BE2C (cell line): ENCODE results near the gene ST6GALNAC3.

Experiments
- DNase-seq: peaks from one replicate; pipeline ENCODE4 v3.0.0-alpha.2; 2020
- H3K27me3 ChIP-seq: fragments of 250-450 bp; sonication (Bioruptor Pico); 2 replicates; pipeline ENCODE4 v1.5.1; 2020; ENCODE audit warnings: mild to moderate bottlenecking
- H3K36me3 ChIP-seq: fragments of 250-450 bp; sonication (Bioruptor Pico); 2 replicates; pipeline ENCODE4 v1.5.1; 2020; ENCODE audit warnings: mild to moderate bottlenecking
- H3K4me1 ChIP-seq: fragments of 250-450 bp; sonication (Bioruptor Pico); 2 replicates; pipeline ENCODE4 v1.5.1; 2020
- H3K4me3 ChIP-seq: 2 replicates; pipeline ENCODE4 v1.5.1; 2011; ENCODE audit warnings: low read depth, low read length
- H3K9me3 ChIP-seq: fragments of 250-450 bp; sonication (Bioruptor Pico); 2 replicates; pipeline ENCODE4 v1.5.1; 2020
- TF ChIP-seq, protein P1 (sequence below): IDR thresholded peaks from 2 replicates; pipeline ENCODE4 v1.5.1; 2012; ENCODE audit warnings: mild to moderate bottlenecking, low read depth, low read length

ST6GALNAC3 gene

DNA sequence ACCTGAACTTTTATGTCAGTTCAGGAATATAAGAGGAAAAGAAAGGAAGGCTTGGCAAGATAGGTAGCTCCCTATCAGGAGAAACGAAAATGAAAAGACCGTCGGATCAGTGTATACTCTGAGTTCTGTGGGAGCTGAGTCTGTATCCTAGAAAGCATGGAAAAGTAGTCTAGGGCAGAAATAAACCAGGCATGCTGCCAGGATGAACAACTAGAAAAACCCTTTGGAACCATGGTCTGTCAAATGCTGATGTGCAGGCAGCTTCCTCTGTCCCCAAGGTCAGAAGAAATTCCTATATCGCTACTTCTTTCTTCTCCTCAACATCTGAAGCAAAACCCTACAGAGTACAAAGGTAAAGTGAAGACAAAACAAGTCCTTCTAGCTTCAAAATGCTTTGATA, 268.8 kb downstream of the ST6GALNAC3 start:
- H3K36me3 ChIP-seq = no peaks in the 10 kb centered on the region
- no peaks in the 10 kb centered on the region for H3K4me1 ChIP-seq
- TF ChIP-seq, protein P1, sequence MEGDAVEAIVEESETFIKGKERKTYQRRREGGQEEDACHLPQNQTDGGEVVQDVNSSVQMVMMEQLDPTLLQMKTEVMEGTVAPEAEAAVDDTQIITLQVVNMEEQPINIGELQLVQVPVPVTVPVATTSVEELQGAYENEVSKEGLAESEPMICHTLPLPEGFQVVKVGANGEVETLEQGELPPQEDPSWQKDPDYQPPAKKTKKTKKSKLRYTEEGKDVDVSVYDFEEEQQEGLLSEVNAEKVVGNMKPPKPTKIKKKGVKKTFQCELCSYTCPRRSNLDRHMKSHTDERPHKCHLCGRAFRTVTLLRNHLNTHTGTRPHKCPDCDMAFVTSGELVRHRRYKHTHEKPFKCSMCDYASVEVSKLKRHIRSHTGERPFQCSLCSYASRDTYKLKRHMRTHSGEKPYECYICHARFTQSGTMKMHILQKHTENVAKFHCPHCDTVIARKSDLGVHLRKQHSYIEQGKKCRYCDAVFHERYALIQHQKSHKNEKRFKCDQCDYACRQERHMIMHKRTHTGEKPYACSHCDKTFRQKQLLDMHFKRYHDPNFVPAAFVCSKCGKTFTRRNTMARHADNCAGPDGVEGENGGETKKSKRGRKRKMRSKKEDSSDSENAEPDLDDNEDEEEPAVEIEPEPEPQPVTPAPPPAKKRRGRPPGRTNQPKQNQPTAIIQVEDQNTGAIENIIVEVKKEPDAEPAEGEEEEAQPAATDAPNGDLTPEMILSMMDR = no peak
- DNase-seq = no peak
- no peaks in the 10 kb centered on the region for H3K27me3 ChIP-seq
- H3K4me3 ChIP-seq = no peak overlapping the region
- H3K9me3 ChIP-seq = no peaks in the 10 kb centered on the region

DNA sequence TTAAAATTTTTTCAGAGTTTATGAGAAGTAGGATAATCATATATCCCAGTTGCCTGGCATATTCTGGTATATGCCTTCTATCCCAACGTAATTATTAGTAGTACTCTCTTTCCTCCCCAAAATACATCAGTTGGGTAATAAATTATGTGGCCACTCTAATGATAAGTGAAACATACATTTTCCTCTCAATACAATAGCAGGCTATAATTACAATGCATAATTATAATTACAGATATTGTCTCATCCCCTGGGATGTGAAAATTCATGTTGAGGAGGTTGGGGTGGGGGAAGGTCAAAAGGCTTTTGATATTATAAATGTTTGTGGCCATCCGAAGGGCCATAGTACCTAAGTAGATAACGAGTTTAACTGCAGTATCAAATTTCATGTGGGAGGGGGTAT, 277.1 kb downstream of the ST6GALNAC3 start:
- H3K4me1 ChIP-seq = no peaks in the 10 kb centered on the region
- H3K4me3 ChIP-seq = no peak overlapping the region
- no peaks in the 10 kb centered on the region for H3K27me3 ChIP-seq
- TF ChIP-seq, protein P1 = no peak
- no peak for DNase-seq
- no peaks in the 10 kb centered on the region for H3K36me3 ChIP-seq
- H3K9me3 ChIP-seq = no peaks in the 10 kb centered on the region

DNA sequence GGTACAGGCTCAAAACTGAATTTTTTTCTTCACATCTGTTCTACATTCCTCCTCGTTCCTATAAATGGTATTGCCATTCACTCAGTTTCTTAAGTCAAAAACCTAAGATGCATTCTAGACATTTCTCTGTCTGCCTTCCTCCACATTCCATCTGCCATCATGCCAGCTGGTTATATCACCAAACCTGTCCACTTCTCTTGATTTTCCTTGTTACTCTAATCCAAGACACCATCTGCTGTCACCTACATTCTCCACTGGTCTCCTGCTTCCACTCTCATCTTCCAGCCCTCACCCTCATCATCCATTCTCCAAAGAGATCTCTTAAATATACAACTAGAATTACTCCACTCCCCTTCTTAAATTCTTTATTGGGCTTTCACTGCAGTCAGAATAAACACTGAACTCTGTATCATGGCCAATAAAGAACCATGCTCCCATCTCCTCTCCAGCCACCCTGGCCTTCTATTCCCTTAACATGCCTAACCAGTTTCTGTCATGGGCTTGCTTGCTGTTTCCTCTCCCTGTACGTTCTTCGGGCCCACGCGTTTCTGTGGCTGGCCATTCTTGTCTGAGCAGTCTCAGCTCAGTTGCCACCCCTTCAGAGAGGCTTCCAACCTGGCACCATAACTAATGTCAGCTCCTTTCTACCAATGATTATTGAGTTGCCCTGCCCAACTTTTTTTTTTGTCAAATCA, 278.3 kb downstream of the ST6GALNAC3 start:
- DNase-seq = no peak
- H3K4me1 ChIP-seq = no peaks in the 10 kb centered on the region
- no peak overlapping the region for H3K4me3 ChIP-seq
- no peaks in the 10 kb centered on the region for H3K36me3 ChIP-seq
- no peaks in the 10 kb centered on the region for H3K27me3 ChIP-seq
- TF ChIP-seq, protein P1 = no peak
- no peaks in the 10 kb centered on the region for H3K9me3 ChIP-seq

DNA sequence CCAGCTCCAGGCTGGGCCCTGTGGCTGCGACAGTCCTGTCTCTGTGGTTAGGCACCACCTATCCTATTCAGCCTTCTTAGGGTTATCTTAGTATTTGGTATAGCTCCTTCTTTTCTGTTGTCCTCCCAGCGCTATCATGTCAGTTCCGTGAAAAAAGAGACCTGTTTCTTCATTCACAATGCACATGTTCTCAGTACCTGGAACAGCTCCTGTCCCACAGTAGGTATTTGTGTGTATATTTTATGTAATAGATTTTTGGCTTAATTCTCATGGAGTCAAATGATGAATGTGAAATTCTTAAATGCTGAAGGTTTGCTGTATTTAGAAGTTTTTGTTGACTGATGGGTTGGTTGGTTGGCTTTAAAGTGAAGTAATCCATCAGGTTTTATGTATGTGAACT, 279.7 kb downstream of the ST6GALNAC3 start:
- no peaks in the 10 kb centered on the region for H3K27me3 ChIP-seq

DNA sequence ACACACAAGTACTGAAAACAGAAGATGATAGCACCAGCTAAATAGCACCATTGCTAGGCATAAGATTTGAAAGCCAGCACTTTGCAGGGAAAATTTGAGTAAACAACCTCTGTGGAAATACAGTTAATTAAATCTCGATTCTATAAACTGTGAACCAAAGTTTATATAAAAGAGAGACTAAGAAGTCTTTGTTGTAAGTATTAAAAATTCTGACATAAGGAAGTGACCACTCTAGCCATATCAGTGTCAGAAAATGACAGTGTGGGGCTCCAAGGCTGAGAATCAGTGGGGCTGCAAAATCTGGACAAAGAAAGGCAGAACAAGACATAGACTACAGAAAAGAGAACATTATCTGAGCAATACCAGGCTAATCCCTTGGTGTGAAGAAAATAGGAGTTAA, 292.2 kb downstream of the ST6GALNAC3 start:
- Histone ChIP-seq H3K9me3 (no peaks in the 10 kb centered on the region), H3K4me3 (no peak overlapping the region), H3K4me1 (no peaks in the 10 kb centered on the region), H3K27me3 (no peaks in the 10 kb centered on the region), H3K36me3 (no peaks in the 10 kb centered on the region)
- DNase-seq = no peak
- TF ChIP-seq, protein P1 = no peak

More for the DNA sequence above, 279.7 kb downstream of the ST6GALNAC3 start:
- TF ChIP-seq, protein P1 = no peak
- DNase-seq = no peak
- Histone ChIP-seq H3K36me3 (no peaks in the 10 kb centered on the region), H3K4me1 (no peaks in the 10 kb centered on the region), H3K4me3 (no peak overlapping the region), H3K9me3 (no peaks in the 10 kb centered on the region)

DNA sequence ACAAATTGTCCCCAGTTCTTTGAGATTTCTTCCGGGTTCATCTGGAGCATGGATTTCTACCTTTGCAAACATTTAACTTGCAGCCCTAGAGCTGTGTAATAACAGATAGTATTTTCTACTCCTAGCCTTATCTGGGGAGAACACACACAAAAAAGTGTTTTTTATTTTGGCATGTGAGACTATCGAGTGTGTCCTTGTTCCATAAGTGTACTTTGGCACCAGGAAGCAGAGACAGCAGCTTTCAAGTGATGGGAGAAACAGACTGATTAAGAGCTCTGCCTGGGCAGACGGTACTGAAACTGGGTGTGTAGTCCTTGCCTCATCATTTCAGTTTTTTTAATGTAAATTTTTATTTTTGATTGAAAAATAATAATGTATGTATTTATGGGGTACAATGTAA, 297.4 kb downstream of the ST6GALNAC3 start:
- no peaks in the 10 kb centered on the region for H3K4me1 ChIP-seq
- H3K4me3 ChIP-seq = no peak overlapping the region
- H3K36me3 ChIP-seq = no peaks in the 10 kb centered on the region
- H3K9me3 ChIP-seq = no peaks in the 10 kb centered on the region
- DNase-seq = no peak
- TF ChIP-seq, protein P1 = no peak
- H3K27me3 ChIP-seq = no peaks in the 10 kb centered on the region
